ENCODE results near the gene ECHDC1. TPM values are rescaled to one million over a fixed set of nuclear protein-coding genes. Genes with fewer than 3 reads are reported as not detected.

ECHDC1 gene
- total and polyA plus RNA-seq, 2 of the 8 experiments (the other 6 are each of a cell fraction or from before 2014, with no cell fraction given) = 11.3 to 60.5 TPM

DNA sequence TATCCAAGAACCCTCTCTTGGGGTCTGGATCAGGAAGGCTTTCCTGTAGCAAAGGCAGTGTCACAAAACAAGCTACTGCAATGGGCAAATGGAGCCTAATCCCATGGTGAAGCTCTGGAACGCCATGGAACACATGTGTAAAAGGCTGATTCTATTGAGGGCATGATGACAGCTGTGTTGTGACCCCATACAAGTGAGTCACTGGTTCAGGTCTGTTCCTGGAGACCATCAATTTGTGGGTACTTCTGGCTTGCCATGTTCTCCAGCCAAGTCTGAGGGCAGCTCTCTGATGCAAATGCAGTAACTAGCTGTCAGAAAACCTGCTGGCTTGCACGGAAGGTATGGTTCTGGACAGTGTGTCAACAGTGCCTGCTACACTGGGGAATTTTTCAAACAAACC lies 33.3 kb upstream of the ECHDC1 start (continued):
- TF ChIP-seq, protein P1, sequence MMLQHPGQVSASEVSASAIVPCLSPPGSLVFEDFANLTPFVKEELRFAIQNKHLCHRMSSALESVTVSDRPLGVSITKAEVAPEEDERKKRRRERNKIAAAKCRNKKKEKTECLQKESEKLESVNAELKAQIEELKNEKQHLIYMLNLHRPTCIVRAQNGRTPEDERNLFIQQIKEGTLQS (IDR thresholded peaks at IDR 0.05; ENCODE audit: insufficient read depth, low read depth, low read length) = no peak
- TF ChIP-seq TEAD4 (IDR thresholded peaks at IDR 0.05; ENCODE audit: low read depth, low read length) = no peak
